ENCODE results near the gene OSM.

The OSM gene

DNA sequence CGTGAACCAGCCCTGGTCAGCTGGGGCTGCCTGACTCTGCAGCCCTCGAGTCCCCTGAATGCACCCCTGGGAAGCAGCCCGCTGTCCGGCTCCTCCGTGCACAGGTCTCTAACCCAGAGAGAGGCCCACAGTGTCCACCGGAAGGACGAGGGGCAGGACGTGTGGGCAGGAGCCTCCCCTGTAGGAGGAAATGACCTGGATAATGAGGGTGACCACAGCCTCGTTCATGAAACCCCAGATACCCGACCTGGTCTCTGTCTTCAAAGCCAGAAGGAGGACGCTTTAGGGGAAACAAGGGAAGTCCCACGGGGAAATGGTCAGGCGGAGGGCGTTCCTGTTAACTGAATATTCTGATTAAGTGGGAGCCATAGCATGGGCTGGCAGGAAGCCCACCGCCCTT lies 43.3 kb downstream of the OSM start:
- TF ChIP-seq, protein P1, sequence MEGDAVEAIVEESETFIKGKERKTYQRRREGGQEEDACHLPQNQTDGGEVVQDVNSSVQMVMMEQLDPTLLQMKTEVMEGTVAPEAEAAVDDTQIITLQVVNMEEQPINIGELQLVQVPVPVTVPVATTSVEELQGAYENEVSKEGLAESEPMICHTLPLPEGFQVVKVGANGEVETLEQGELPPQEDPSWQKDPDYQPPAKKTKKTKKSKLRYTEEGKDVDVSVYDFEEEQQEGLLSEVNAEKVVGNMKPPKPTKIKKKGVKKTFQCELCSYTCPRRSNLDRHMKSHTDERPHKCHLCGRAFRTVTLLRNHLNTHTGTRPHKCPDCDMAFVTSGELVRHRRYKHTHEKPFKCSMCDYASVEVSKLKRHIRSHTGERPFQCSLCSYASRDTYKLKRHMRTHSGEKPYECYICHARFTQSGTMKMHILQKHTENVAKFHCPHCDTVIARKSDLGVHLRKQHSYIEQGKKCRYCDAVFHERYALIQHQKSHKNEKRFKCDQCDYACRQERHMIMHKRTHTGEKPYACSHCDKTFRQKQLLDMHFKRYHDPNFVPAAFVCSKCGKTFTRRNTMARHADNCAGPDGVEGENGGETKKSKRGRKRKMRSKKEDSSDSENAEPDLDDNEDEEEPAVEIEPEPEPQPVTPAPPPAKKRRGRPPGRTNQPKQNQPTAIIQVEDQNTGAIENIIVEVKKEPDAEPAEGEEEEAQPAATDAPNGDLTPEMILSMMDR (IDR thresholded peaks at IDR 0.05; ENCODE audit: control insufficient read depth, insufficient read depth, low read depth, low read length, missing control alignments) = no peak
- H3K4me3 ChIP-seq (ENCODE audit: control insufficient read depth, low read depth, low read length) = no peak overlapping the region
- DNase-seq (ENCODE audit: low read depth) = no peak

DNA sequence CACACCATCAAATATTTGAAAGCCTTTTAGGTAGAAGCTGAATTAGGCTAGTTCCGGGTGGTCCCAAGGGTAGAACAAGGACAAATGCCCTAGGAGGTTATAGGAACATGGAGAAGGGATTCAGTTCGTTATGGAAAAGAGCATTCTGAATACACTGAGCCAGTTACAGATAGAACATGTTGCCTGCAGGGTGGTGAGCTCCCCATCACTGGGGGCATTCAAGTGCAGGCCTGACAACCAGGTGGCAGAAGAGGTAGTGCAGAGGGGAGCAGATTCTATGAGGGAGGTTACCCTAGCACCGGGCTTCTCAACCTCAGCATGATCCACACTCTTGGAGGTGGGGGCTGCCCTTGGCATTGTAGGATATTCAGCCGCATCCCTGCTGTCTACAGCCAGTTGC lies 44.3 kb downstream of the OSM start:
- TF ChIP-seq, protein P1 (IDR thresholded peaks at IDR 0.05; ENCODE audit: control insufficient read depth, insufficient read depth, low read depth, low read length, missing control alignments) = no peak
- DNase-seq (ENCODE audit: low read depth) = no peak
- H3K4me3 ChIP-seq (ENCODE audit: control insufficient read depth, low read depth, low read length) = no peak overlapping the region

DNA sequence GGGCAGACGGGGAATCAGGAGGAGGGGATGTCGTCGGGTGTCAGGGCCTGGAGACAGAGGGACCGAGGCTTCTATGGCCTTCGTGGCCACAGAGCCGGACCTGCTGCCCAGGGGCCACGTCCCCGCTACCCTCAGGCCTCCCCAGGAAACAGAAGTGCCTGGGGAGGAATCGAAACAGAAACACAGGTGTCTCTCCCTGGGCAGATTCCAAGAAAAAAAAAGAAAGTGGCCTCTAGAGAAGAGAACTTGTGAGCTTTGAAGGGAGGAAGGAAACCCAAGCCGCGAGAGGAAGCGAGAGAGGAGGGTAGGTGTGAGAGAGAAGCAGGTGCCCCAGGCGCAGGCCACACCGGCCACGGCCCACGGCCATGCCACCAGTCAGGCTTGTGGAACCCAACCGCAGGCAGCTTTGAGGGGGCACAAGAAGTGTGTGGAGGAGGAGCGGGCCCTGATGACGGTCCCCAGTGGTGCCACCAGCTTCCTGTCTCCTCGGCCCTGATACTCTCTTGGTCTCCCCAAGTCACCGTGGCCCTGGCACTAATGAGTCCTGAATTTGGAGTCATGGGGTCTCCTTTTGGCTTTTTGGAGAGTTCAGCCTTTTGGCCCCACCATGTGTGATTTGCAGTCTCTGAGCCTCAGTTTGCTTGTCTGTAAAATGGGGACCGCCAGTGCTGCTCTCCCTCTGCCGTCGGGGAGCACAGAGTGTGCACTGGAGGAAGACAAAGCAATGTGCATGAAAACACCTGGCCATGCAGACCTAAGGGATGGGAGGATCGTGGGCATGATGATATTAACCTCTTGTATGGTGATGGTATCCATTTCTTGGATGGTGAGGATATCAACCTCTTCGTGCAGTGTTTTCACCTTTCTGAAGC lies 45.3 kb downstream of the OSM start:
- H3K4me3 ChIP-seq (ENCODE audit: control insufficient read depth, low read depth, low read length) = no peak overlapping the region
- TF ChIP-seq, protein P1 (IDR thresholded peaks at IDR 0.05; ENCODE audit: control insufficient read depth, insufficient read depth, low read depth, low read length, missing control alignments) = no peak
- DNase-seq (ENCODE audit: low read depth) = no peak

DNA sequence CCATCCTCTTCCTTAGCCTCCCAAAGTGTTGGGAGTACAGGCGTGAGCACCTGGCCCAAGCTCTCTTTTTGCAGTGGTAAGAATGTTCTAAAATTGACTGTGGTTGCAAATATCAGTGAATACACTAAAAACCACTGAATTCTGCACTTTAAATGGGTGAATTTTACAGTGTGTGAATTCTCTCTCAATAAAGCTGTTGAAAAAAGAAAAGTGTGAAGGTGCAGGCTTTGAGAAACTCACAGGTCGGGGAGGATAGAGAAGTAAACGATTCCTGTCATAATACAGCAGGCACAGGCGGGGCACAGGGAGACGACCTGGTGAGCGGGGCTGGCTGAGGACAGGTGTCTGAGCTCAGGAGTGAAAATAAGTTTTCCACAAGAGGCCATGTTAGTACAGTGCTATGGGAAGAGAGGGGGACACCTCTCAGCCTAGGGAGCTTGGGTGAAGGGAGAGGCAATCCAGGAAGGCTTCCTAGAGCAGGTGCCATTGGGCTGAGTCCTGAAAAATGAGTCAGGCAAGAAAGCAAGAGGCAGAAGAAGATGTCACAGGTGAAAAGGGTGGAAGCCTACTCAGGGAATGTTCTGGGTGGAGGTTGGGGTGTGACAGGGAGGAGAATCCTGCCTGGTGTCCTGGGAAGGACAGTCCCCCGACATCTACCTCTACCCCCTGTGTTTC lies 46.2 kb downstream of the OSM start:
- no peak for DNase-seq (ENCODE audit: low read depth)
- no peak overlapping the region for H3K4me3 ChIP-seq (ENCODE audit: control insufficient read depth, low read depth, low read length)
- TF ChIP-seq, protein P1 (IDR thresholded peaks at IDR 0.05; ENCODE audit: control insufficient read depth, insufficient read depth, low read depth, low read length, missing control alignments) = no peak

DNA sequence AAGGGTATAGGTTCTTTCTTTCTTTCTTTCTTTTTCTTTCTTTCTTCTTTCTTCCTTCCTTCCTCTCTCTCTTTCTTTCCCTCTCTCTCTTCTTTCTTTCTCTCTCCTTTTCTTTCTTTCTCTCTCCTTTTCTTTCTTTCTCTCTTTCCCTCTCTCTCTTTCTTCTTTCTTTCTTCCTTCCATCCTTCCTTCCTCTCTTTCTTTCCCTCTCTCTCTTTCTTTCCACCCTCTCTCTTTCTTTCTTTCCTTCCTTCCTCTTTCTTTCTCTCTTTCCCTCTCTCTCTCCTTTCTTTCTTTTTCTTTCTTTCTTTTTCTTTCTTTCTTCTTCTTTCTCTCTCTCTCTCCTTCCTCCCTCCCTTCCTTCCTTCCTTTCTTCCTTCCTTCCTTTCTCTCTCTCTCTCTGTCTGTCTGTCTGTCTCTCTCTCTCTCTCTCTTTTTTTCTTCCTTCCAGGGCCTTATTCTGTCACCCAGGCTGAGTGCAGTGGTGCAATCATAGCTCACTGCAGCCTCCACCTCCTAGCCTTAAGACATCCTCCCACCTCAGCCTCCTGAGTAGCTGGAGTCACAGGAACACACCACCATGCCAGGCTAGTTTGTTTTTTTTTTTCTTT lies 46.9 kb downstream of the OSM start:
- no peak for DNase-seq (ENCODE audit: low read depth)
- TF ChIP-seq, protein P1 (IDR thresholded peaks at IDR 0.05; ENCODE audit: control insufficient read depth, insufficient read depth, low read depth, low read length, missing control alignments) = no peak
- no peak overlapping the region for H3K4me3 ChIP-seq (ENCODE audit: control insufficient read depth, low read depth, low read length)

DNA sequence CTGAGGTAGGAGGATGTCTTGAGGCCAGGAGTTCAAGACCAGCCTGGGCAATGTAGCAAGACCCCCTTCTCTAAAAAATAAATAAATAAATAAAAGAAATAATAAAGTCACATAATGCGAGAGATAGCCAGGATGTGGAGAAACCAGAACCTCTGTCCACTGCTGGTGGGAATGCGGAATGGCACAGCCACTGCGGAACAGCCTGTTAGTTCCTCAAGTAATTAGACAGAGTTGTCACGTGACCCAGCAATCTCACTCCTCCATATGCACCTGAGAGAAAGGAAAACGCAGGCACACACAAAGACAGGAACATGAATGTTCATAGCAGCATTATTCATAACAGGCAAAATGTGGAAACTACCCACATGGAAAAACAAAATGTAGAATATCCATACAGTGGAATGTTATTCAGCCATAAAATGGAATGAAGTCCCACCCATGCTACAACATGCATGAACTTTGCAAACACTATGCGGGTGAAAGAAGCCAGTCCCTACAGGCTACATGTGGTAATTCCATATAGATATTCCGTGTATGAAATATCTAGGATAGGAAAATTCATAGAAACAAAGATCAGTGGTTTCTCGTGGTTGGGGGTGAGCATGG lies 47.5 kb downstream of the OSM start:
- DNase-seq (ENCODE audit: low read depth) = no peak
- TF ChIP-seq, protein P1 (IDR thresholded peaks at IDR 0.05; ENCODE audit: control insufficient read depth, insufficient read depth, low read depth, low read length, missing control alignments) = no peak
- H3K4me3 ChIP-seq (ENCODE audit: control insufficient read depth, low read depth, low read length) = no peak overlapping the region

Data from AG09309 (cell line).